Stimulated activated CD4-positive, alpha-beta T cell treated with anti-CD3 and anti-CD28 coated beads, Interleukin-15, amount 100 ng/mL, for 1 hour (primary cell): ENCODE results near the gene CBX2.

Experiments
- DNase-seq, 2 donors: peaks; one replicate each; pipeline ENCODE4 v3.0.0-alpha.2; 2020; ENCODE audit warnings: low read depth in 1 of 2, low spot score in 1 of 2

Gene CBX2

GRCh38 chr17:79826204-79826680 lies 48.3 kb downstream of the CBX2 start:
- no peak for DNase-seq

- no peak for DNase-seq
Observed at GRCh38 chr17:79826841-79827578, 49.1 kb downstream of the CBX2 start.

GRCh38 chr17:79829004-79829403 lies 51.1 kb downstream of the CBX2 start:
- DNase-seq, result no peak

- DNase-seq, result no peak
Observed at GRCh38 chr17:79829457-79829856, 51.5 kb downstream of the CBX2 start.

- DNase-seq, result no peak
Observed at GRCh38 chr17:79830303-79830702, 52.4 kb downstream of the CBX2 start.

- DNase-seq, result no peak
Observed at GRCh38 chr17:79830763-79831264, 52.9 kb downstream of the CBX2 start.

GRCh38 chr17:79831265-79832217 lies 53.6 kb downstream of the CBX2 start:
- DNase-seq, result no peak

- DNase-seq, result no peak
Observed at GRCh38 chr17:79832218-79833109, 54.5 kb downstream of the CBX2 start.

- no peak for DNase-seq
Observed at GRCh38 chr17:79833110-79833450, 55.1 kb downstream of the CBX2 start.

- DNase-seq, result no peak
Observed at GRCh38 chr17:79833744-79834564, 56.0 kb downstream of the CBX2 start.

- DNase-seq, result no peak
Observed at GRCh38 chr17:79834565-79835469, 56.9 kb downstream of the CBX2 start.

GRCh38 chr17:79835470-79835899 lies 57.5 kb downstream of the CBX2 start:
- no peak for DNase-seq

GRCh38 chr17:79835953-79836509 lies 58.1 kb downstream of the CBX2 start:
- DNase-seq, result no peak

GRCh38 chr17:79836510-79836971 lies 58.6 kb downstream of the CBX2 start:
- no peak for DNase-seq

GRCh38 chr17:79836972-79837887 lies 59.3 kb downstream of the CBX2 start:
- DNase-seq, result no peak
